GM19025 (cell line): Measurements from ENCODE around the gene ZBTB4.

ENCODE experiments used
- ATAC-seq: cut with Tn5 transposase; IDR thresholded peaks from one replicate; pipeline ENCODE4 v1.9.1; 2021; ENCODE audit warnings: mild to moderate bottlenecking, low read depth, moderate library complexity; ENCODE audit not compliant: unreplicated experiment

Gene ZBTB4

GRCh38 chr17:7427549-7427948 lies 51.9 kb downstream of the ZBTB4 start:
- ATAC-seq, result no peak

DNA sequence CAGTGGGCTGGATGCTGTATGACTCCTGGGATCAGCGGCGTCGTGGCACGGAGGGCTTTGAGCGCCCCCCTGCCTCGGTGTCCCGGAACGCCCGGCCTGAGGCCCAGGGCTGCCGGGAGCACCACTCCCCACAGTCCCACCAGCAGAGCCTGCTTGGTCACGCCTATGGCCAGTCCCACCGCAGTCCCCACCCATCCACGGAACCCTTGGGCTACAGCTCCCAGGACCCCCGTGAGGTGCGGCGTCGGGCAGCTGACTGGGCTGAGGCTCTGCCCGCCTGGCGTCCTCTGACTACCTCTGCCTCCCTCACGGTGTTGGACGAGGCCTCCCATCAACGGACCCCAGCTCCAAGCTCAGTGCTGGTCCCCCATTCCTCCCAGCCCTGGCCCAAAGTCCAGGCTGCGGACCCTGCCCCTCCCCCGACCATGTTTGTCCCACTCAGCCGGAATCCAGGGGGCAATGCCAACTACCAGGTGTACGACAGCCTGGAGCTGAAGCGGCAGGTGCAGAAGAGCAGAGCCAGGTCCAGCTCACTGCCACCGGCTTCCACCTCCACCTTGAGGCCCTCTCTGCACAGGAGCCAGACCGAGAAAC lies 52.4 kb downstream of the ZBTB4 start:
- no peak for ATAC-seq

DNA sequence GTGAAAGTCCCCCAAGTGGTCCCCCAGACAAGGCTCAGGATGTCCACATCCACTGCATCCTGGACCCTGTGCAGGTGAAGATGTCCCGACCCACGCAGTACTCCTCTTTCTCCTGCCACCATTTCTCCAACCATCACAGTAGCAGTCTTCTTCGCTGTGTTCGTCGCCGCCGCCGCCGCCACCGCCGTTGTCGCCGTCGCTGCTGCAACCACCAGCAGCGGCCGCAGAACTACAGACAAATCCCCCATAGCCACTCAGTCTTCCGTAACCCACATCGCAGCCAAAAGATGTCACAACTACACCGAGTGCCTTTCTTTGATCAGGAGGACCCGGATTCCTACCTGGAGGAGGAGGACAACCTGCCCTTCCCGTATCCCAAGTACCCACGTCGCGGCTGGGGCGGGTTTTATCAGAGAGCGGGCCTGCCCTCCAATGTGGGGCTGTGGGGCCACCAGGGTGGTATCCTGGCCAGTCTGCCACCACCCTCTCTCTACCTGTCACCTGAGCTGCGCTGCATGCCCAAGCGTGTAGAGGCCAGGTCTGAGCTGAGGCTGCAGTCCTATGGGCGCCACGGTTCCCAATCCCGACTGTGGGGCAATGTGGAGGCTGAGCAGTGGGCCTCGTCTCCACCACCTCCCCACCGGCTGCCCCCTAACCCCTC lies 53.1 kb downstream of the ZBTB4 start:
- ATAC-seq, result no peak

- ATAC-seq, result no peak
These were observed 53.7 kb downstream of the ZBTB4 start for GRCh38 chr17:7425756-7426155.

DNA sequence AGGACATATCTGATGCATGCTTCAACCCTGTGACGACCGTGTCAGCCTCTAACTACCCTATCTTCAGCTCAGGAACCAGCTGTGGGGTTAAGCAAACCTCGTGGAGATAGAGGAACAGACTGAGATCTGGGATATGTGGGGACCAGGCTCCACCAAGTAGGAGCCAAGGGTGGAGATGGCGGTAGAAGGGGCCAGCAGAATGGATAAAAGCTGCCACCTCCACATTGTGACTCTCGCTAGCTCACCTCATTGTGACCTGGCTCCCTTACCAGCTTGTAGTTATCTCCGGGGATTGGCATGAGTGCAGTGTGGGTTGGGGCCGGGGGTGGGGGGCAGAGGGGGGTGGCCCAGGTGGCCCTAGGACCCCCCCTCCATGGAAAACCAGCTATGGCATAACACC lies 54.1 kb downstream of the ZBTB4 start, which contains the start of gene SPEM2:
TSS of gene SPEM2 (plus strand) at position 301 of the 400 bp plus-strand sequence. CDS start at position 374, 73 bp downstream.
- no peak for ATAC-seq

GRCh38 chr17:7423679-7424078 lies 55.8 kb downstream of the ZBTB4 start:
- no peak for ATAC-seq

GRCh38 chr17:7421186-7421585 lies 58.2 kb downstream of the ZBTB4 start:
- no peak for ATAC-seq

- ATAC-seq, result no peak
These were observed 59.4 kb downstream of the ZBTB4 start, which contains the start of gene SPEM1 for GRCh38 chr17:7419819-7420610. SPEM1 (plus strand) TSS chr17:7420324; CDS start chr17:7420385, 61 bp downstream.

- no peak for ATAC-seq
These were observed 60.8 kb downstream of the ZBTB4 start for GRCh38 chr17:7418472-7419152.

GRCh38 chr17:7417056-7417655 lies 62.3 kb downstream of the ZBTB4 start:
- ATAC-seq, result no peak

GRCh38 chr17:7416323-7416722 lies 63.1 kb downstream of the ZBTB4 start:
- ATAC-seq, result no peak

- ATAC-seq, result no peak
These were observed 63.6 kb downstream of the ZBTB4 start for GRCh38 chr17:7415784-7416183.

DNA sequence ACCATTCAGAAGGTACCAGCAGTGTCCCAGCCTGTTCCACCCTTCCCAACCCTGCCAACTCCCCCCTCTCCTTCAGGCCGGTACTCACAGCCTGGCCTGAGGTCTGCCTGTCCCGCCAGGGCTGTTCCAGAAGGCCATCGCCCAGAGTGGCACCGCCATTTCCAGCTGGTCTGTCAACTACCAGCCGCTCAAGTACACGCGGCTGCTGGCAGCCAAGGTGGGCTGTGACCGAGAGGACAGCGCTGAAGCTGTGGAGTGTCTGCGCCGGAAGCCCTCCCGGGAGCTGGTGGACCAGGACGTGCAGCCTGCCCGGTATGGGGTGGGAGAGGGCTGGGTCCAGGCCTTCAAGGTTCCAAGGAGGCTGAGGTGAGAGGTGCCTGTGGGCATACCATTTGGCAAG lies 64.6 kb downstream of the ZBTB4 start:
- no peak for ATAC-seq

GRCh38 chr17:7413346-7413985 lies 66.0 kb downstream of the ZBTB4 start:
- ATAC-seq, result no peak

- no peak for ATAC-seq
These were observed 68.0 kb downstream of the ZBTB4 start for GRCh38 chr17:7411427-7411750.

GRCh38 chr17:7410634-7411426 lies 68.6 kb downstream of the ZBTB4 start:
- ATAC-seq, result no peak

GRCh38 chr17:7409716-7410115 lies 69.7 kb downstream of the ZBTB4 start:
- ATAC-seq, result no peak
